GM21786 (cell line): ENCODE results near the gene CCDC85B.

ENCODE experiments used
- ATAC-seq: cut with Tn5 transposase; IDR thresholded peaks from one replicate; pipeline ENCODE4 v1.9.1; 2021; ENCODE audit not compliant: unreplicated experiment

Gene CCDC85B

DNA sequence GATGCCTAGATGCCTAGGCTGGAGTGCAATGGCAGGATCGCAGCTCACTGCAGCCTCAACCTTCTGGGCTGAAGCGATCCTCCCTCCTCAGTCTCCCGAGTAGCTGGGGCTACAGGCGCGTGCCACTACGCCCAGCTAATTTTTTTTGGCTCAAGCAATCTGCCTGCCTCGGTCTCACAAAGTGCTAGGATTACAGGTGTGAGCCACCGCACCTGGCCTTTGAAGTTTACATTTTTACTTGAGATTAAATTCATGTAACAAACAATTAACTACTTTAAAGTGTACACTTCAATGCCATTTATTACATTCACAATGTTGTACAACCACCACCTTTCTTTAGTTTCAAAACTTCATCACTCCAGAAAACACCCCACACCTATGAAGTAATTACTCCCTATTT, 13.2 kb downstream of the CCDC85B start:
- no peak for ATAC-seq

DNA sequence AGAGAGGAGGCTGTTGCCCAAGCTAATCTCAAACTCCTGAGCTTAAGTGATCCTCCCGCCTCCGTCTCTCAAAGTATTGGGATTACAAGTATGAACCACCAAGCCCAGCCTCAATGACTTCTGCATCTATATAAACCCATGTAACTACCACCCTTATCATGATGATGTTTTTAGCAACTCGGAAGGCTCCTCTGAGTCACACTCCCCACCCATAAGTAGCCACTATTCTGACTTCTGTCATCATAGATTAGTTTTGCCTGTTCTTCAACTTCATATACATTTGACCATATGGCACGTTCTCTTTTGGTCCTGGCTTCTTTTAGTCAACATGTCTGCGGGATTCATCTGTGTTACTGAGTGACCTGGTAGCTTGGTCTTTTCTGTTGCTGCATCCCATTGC, 16.1 kb downstream of the CCDC85B start:
- ATAC-seq = no peak

DNA sequence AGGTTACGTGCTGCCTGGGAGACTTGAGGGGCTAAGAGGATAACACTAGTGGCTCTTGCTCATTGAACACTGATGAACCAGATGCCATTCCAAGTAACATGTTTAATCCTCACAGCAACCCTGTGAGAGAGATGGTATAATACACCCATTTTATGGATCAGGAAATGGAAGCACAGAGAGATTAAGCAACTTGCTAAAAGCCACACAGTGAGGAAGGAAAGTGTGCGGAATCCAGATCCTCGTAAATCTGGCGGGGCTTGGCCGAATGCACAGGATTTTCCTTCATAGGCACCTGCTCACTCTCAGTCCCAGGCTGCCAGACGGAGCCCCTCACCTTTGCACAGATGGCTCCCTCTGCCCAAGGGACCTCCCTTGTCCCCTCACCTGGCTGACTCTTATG, 17.4 kb downstream of the CCDC85B start:
- ATAC-seq = no peak

DNA sequence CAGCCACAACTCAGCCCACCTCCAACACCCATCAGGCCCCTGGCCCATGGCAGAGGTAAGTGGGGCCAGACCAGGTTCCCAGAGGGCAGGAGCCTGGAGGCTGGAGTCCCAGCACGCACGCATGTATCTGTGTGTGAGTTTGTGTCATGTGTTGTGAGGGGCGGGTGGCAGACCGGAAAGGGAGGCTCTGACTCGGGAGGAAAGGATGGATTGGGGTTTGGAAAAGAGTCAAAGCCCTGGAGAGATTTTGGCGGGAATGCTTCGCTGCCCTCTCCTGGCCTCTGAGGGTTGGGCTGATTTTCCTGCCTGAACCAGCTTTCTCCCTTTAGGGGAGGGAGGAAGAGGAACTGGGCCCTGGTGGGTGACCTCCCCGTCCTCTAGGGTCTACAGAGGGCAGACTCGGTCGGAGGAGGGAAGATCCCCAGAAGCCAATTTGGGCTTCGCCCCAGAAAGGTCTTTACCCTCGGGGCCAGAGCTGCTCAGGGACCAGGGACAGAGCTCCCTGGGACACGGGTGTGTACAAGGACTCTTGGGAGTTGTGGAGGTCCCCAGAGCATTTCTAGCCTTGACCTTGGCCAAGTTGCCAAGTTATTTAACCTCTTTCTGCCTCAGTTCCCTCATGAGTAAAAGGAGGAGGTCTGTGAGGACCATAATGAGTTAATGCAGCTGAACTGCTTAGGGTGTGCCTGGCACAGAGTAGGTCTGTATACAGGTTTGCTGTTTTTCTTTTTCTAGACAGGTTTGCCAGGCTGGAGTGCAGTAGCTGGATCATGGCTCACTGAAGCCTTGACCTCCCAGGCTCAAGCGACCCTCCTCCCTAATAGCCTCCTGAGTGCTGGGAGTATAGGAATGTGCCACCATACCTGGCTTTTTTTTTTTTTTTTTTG, 21.5 kb downstream of the CCDC85B start:
- no peak for ATAC-seq

DNA sequence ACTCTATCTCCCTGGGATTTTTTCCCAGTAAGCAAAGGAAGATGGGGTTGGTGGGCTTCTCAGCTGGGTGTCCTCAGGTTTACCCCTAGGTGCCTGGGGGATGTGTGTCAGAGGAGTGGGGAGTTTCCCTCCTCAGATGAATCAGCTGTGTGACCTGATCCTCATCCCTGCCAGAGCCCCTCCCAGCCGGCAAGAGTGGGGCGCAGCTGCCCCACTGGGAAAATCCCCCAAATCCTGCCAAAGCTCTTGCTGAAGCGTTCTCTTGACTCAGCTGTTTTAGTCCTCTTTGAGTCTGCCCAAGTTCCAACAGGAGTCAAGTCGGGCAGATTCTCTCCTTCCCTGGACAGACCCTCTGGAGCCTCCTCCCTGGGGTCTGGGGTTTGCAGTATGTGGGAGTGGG, 22.4 kb downstream of the CCDC85B start:
- ATAC-seq = no peak

DNA sequence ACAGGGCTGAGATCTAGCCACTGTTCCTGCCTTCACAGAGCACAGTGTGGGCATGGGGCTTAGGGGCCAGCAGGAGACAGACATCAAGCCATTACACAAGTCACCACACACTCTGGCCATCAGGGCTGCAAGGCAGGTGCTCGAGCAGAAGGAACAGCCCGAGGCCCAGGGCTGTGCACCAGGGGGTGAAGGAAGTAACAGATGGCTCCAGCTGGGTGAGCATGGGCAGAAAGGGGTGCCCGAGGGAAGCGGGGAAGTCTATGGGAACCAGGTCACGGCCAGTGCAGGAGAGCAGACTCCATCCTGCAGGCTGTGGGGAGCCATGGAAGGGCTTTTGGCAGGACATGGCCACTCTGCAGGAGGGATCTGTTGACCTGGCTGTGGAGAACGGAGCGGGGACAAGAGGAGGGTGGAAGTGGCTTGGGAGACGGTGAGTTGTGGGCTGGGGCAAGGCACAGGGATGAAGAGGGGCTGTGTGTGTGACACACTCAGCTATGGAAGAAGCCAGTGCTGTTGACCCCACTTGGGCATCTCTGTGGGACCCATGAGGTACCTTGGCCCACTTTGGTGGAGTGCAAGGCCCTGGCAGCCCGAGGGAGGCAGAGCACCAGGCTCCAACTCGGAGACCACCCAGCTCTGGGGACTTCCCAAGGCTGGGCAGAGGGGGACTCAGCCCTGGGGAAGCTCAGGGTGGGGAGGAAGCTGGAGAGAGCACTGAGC, 24.8 kb downstream of the CCDC85B start:
- ATAC-seq = no peak

DNA sequence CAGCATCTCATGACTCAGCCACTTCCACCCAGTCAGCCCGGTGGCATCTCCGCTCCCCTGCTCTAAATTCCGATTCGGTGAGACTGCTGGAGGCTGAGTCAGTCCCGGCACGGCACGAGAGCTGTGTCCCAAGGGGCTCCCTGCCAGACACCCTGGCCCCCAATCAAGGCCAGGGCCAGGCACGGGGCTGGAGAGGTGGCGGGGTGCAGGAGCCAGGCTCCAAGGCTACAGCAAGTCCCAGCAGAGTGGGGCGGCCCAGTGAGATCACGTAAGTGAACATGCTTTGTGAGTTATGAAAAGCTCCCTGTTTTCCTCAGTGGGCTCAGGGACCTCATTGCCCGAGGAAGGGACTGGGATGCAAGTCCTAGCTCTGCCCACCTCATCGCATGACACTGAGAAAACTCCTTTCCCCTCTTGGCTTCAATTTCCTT, 25.4 kb downstream of the CCDC85B start:
- no peak for ATAC-seq

DNA sequence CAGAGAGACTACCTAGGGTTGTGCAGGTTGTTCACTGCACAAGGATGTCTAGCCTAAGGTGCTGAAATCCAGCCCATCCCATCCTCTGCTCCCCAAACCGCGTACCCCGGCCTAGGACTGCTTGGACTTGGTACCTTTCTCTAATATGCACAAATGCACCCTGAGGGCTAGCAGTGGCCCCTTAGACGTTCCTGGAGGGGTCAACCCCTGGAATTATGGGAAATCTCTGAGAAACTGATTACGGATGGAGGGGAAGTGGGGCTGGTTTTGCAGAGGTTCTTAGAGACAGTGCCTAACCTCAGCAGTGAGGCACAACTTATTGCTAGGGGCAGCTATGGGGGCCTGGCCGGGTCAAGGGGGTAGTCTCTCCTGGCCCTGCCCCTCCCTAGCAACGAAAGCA, 25.9 kb downstream of the CCDC85B start:
- ATAC-seq = no peak

DNA sequence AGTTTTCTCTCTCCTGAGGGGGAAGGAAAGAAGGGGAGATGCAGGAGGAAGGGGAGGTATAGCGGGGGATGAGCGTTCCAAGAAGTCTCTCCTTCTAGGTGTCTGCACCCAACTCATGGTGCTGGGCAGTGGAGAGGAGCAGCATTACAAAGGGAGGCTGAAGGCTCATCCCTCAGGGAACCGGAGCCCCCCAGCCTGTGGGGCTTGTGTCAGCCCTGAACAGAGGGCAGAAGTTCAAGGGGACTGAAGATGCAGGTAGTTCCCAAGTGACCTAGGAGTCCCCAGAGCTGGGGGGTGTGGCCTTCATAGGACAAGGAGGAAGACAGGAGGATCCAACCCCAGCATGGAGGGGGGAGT, 26.6 kb downstream of the CCDC85B start:
- ATAC-seq = no peak

DNA sequence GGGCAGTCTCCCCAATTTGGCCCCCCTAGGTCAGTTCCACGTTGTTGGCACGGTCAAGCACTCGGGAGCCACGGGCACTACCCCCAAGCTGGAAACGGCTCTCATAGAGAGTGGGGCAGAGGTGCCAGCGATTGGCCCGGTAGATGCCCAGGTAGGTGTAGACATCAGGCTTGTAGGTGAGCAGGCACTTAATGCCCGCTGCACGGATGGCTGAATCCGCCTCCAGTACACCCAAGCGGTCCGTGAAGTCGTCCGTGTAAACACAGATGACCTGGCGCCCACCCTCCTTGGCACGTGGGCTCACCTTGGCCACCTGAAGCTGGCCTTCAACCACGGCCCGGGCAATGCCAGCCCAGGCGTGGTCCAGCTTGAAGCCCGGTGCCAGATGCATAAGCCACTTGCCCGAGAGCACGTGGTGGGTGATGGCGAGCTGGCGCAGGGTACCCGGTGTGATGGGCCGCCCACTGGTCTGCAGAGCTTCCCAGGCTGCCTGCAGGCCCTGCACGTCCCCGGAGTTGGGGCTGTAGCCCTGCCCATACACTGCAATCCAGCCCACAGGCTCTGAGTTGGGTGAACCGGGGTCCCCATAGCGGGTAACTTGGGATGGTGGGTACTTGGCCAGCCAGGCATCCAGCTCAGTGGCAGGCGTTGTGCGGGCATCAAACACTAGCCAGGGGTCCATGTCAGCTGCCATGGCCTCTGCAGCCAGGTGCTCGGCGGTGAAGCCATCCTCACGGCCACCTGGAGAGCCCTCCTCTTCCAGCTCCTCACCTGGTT, 27.1 kb downstream of the CCDC85B start:
- no peak for ATAC-seq

DNA sequence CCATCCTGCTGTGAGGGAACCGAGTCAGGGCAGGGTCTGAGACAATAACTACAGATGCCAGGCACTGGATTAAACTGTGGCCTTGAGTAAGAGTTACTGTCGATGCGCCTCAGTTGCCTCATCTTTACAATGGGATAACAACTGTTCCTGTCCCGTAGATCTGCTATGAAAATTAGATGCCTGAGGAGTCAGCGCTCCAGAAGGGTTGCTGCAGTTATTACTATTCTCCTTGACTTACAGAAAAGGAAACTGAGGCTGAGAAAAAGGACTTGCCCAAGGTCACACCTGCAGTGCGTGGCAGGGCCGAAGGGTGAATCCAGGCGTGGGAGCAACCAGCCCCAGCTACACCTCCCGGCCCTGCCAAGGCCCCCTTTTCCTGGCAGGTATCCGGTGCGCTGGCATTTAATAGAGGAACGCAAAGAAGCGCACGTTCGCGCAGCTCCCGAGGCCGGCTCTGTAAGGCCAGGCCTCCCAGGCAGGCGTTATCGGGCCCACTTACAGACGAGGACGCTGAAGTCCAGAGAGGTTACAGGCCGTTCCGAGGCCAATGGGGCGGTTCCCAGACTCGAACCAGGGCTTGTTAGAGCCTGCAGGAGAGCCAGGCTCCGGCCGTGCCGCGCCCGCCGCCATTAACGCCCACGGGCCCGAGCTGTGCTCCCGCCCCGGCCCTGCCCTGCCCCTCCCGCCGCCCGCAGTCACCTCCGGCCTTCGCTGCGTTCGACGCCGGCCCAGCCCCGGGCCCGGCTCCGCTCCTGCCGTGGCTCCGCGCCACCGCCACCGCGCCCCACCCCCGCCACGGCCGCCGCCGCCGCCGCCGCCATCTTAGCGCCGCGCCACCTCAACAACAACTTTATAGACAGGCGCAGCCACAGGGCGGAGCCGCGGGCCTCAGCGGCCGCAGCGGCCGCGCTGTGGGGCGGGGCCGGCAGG, 28.0 kb downstream of the CCDC85B start, which contains the start of gene C11orf68:
Gene C11orf68 (minus strand): TSS at position 852 of the 930 bp plus-strand sequence. CDS start 31 bp downstream, at position 821.
- ATAC-seq = peak; percentile 46

DNA sequence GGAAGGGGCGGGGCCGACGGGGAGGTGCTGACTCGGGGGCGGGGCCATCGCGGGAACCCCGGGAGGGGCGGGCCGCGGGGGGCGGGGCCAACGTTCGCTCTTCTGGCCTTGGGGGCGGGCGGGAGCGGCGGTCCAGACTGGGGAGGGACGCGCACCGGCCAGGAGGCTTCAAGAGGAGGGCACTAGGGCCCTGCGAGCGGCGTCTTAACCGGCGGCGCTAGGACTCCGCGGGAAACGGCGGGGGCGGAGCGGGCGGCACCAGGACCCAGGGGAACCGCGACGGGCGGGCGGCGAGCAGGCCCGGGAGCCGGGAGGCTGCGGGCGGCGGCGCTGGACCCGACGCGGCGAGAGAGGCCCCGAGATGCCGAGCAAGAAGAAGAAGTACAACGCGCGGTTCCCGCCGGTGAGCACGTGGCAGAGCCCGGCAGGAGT, 28.7 kb downstream of the CCDC85B start, which contains the start of gene DRAP1:
Gene DRAP1 (plus strand): TSS at position 286 of the 432 bp plus-strand sequence. CDS start 76 bp downstream, at position 362.
- peak; percentile 89 for ATAC-seq

DNA sequence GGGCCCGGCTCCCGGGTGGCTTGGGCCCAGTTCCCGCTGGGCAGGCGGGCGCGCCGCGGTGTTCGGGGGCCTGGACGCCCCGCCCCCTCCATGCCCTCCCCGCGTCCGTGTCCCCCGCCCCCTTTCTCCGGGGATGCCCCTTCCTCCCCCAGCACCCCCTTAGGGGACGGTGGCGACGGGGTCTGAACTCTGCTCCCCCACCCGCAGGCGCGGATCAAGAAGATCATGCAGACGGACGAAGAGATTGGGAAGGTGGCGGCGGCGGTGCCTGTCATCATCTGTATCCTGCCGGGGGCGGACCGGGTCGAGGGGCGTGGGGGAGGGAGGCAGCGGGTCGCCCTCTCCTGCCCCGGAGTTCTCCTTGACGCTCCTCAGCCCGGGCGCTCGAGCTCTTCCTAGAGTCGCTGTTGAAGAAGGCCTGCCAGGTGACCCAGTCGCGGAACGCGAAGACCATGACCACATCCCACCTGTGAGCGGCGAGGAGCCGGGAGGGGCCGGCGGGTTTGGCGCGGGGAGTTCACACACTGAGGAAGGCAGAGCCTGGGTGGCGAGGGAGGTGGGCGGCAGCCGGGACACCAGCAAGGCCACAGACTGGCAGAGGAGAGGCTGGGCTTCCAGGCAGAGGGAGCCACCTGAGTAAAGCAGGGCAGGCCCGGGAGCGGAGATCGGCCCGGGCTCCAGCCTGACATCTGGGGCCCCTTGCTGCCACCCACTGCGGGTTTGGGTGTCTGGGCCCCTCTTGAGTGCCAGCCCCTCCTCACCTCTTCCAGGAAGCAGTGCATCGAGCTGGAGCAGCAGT, 29.3 kb downstream of the CCDC85B start:
- peak; percentile 30 for ATAC-seq

DNA sequence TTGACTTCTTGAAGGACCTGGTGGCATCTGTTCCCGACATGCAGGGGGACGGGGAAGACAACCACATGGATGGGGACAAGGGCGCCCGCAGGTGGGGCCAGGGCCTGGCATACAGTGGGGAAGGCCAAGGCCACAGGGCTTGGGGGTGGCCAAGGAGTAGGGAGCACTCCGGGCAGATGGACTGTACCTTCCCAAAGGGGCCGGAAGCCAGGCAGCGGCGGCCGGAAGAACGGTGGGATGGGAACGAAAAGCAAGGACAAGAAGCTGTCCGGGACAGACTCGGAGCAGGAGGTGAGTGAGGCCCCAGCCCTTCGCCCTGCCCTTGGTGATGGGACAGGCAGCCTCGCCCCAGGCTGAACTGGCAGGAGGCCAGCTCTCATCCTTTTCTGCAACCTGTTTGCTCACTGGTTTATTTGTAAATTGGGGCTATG, 29.9 kb downstream of the CCDC85B start:
- no peak for ATAC-seq

DNA sequence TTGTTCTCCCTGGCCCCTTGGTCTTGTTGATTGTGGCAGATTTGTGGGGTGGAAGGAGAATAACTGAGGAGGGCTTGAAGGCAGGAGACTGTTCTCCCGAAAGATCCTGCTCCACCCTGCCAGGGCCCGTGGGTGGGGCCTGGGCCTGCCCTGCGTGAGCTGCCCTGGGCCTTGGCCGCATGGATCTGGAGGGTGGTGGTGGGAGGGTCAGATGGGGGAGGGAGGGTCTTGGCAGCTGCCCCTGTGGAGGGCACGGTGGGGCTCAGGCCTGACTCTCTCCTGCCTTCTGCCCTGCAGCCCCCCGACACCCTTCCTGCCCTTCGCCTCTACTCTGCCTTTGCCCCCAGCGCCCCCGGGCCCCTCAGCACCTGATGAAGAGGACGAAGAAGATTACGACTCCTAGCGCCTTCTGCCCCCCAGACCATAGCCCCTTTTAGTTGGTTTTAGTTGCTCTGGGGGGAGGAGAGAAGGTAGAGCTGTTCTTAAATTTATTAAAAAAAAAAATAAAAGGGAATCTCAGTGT, 30.6 kb downstream of the CCDC85B start:
- ATAC-seq = no peak

DNA sequence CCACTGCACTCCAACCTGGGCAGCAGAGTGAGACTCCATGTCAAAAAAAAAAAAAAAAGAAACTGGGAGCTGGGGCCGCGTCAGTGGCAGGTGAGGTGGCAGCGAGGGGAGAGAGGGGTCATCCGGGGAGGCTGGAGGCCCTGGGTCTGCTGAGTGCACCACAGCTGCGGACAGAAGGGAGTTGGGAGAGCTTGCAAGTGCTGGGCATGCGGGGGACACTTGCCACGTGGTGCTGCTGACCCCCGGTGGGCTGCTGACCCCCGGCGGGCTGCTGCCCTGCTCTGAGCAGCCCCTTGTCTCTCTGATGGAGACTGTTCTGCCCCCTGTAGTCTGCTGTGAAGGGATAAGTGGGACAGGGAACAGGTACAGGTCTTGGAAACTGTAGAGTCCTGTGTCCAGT, 31.4 kb downstream of the CCDC85B start:
- ATAC-seq = no peak

DNA sequence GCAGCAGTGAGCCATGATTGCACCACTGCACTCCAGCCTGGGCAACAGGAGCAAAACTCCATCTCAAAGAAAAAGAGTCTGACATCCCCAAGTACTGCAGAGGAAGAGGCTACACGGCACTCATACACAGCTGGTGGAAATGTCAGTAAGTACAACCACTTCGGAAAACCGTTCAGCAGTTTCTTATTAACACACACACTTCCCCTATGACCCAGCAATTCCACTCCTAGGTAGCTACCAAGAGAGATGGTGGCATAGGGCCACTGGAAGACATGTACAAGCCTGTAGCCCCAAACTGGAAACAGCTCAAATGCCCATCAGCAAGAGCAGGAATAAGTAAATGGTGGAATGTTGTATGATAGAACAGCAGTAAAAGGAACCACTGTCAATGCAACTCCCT, 32.1 kb downstream of the CCDC85B start:
- no peak for ATAC-seq

DNA sequence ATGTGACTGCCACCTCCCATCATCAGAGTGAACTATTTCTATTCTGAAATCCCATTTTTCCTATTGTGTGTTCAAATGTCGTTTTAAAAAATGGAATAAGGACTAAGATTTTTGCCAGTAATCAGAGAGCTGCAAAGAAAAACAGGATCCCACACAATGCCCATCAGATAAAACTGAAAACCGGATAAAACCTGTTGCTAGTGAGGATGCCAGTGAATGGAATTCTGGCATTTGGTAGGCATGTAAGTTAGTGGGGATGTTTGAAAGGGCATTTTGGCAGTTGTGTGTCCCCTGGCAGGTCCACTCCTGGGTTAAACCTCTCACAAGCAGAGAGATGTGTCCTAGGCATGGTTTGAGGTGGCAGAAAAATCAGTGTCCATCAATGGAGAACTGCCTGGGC, 34.9 kb downstream of the CCDC85B start:
- no peak for ATAC-seq

DNA sequence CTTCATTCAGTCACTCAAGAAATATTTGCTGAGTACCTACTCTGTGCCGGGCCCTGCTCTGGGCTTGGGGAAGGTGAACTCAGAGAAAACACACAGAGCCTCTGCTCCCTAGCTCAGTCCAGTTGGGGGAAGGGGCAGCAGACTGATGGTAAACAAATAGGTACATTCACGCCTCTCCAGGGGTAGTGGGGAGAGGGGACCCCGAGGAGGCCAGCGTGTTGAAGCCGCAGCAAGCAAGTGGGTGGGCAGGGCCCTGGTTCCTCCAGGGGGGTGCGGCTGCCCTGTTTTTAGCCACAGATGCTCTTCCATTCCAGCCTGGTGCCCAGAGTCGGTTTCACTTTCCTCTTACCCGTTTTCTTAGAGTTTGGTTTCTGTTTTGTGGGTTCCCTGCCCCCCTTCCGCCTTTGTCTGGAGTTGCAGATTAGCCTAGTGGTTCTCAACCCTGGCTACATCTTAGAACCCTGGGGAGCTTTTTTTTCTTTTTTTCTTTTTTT, 37.5 kb downstream of the CCDC85B start:
- peak; percentile 83 for ATAC-seq
